GM19452 (cell line): ENCODE measurements around the gene UBE2D2.
A peak's percentile ranks its signal among the peaks of the same experiment; 100 is the strongest.
"Not testable (repeated sequence)": the region's sequence is repeated elsewhere in the genome, so short reads cannot be mapped to it uniquely, and the experiment has no call there.

Experiments used
- ATAC-seq: cut with Tn5 transposase; IDR thresholded peaks from one replicate; pipeline ENCODE4 v1.9.1; 2021; ENCODE audit not compliant: unreplicated experiment

The UBE2D2 gene

DNA sequence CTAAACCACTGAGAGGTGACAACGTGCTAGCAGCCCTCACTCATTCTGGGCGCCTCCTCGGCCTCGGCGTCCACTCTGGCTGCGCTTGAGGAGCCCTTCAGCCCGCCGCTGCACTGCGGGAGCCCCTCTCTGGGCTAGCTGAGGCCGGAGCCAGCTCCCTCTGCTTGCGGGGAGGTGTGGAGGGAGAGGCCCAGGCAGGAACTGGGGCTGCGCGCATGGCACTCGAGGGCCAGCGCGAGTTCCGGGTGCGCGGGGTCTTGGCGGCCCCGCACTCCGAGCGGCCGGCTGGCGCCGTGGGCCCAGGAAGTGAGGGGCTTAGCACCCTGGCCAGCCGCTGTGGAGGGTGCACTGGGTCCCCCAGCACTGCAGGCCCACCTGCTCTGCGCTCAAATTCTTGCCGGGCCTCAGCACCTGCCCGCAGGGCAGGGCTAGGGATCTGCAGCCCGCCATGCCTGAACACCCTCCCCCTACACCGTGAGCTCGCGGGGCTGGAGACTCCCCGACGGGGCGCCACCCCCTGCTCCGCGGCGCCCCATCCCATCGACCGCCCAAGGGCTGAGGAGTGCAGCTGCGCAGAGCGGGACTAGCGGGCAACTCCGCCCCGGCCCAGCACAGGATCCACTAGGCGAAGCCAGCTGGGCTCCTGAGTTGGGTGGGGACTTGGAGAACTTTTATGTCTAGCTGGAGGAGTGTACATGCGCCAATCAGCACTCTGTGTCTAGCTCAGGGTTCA is 11.8 kb upstream of the UBE2D2 start:
- no peak for ATAC-seq

DNA sequence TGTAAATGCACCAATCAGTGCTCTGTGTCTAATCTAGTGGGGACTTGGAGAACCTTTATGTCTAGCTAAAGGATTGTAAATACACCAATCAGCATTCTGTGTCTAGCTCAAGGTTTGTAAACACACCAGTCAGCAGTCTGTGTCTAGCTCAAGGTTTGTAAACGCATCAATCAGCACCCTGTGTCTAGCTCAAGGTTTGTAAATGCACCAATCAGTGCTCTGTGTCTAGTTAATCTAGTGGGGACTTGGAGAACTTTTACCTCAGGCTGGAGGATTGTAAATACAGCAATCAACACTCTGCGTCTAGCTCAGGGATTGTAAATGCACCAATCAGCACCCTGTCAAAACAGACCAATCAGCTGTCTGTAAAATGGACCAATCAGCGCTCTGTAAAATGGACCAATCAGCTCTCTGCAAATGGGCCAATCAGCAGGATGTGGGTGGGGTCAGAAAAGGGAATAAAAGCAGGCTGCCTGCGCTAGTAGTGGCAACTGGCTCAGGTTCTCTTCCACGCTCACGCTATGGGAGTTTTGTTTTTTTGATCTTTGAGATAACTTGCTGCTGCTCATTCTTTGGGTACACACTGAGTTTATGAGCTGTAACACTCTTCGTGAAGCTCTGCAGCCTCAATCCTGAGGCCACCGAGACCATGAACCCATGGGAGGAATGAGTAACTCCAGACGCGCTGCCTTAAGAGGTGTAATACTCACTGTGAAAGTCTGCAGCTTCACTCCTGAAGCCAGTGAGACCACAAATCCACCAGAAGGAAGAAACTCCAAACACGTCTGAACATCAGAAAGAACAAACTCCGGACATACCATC is 10.9 kb upstream of the UBE2D2 start:
- not testable (repeated sequence) for ATAC-seq

- ATAC-seq: no peak
Observed at GRCh38 chr5:139551191-139551889, 9.8 kb upstream of the UBE2D2 start.

GRCh38 chr5:139552893-139553575 is 8.1 kb upstream of the UBE2D2 start:
- no peak for ATAC-seq

DNA sequence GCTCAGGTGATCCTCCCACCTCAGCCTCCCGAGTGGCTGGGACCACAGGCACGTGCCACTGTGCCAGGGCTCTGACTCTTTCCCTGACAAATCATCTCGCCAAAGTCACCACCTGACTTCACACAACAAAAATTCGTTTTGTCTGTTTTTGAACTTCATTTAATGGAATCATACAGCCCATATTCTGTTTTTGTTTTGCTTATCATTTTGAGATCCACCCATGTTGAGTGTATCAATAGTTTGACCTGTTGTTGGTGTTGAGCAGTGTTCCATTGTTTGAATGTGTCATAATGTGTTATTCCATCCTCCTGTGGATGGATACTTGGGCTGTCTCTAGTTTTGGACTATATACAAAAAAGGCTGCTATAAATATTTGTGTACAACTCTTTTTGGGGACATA is 6.9 kb upstream of the UBE2D2 start:
- no peak for ATAC-seq

GRCh38 chr5:139557811-139558210 is 3.3 kb upstream of the UBE2D2 start:
- no peak for ATAC-seq

GRCh38 chr5:139561655-139562451 is 714 bp downstream of the UBE2D2 start:
- ATAC-seq: peak; percentile 20

- ATAC-seq: no peak
Observed at GRCh38 chr5:139562847-139563246, 1.7 kb downstream of the UBE2D2 start.

- ATAC-seq: peak; percentile 32
Observed at GRCh38 chr5:139565411-139566305, 4.5 kb downstream of the UBE2D2 start.

DNA sequence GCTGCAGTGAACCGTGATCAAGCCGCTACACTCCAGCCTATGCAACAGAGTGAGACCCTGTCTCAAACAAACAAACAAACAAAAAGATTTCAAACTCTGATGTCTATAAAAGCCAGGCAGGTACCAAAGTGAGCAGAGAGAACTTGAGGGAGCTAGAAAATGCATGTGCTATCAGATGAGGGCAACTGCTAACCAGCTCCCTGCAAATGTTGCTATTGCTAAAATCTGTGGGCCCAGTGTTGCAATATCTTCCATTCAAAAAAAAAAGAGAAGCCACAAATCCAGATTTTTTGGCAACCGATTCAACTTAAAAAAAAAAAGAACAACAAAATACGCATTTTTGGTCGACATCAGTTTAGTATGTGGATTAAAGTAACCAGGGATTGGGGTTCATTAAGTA is 5.5 kb downstream of the UBE2D2 start:
- ATAC-seq: no peak

DNA sequence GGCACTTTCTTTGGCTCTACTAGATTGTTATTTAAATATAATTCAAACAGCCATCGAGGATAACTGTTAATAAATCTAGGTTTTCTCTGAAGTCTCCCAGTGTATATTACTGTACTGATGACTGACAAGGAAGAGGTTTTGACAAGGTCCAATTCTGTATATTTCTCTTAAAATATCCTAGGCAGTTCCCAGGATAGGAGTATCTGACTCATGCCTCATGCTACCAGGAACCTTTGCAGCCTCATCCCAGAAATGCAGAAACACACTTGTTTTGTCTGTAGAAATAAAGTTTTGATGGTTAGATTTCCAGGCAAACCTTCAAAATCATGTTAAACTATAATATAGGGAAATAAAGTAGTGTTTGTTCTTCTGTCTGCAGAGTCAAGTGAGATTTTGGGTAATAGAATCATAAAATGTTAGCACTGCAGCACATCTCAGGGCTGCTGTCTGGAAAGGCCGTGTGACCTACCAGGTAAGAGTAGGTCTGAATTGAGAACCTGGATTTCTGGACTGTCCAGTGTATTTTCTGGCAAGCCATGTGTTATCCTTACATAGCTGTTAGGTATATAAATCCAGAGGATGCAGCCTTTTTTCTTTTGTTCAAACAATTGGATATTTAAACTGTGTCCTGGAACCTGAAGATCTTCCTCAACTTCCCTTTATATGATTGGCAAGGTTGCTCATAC is 8.3 kb downstream of the UBE2D2 start:
- ATAC-seq: no peak

DNA sequence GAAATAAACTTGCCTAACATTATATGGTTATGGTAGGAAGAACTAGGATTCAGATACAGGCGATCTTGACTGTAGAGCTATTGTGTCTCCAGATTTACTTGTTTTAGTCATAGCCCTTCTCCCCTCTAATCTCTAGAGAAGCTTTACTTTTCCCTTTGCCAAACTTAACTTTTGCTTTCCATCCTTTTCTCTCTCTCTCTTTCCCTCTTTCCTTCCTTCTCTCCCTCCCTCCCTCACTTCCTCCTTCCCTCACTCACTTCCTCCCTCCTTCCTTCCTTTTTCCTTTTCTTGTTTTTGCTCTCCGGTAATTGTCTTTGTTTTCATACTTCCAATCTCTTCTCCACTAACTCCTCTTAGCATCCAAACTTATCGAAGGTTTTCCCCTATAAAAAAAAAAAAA is 10.4 kb downstream of the UBE2D2 start:
- no peak for ATAC-seq

DNA sequence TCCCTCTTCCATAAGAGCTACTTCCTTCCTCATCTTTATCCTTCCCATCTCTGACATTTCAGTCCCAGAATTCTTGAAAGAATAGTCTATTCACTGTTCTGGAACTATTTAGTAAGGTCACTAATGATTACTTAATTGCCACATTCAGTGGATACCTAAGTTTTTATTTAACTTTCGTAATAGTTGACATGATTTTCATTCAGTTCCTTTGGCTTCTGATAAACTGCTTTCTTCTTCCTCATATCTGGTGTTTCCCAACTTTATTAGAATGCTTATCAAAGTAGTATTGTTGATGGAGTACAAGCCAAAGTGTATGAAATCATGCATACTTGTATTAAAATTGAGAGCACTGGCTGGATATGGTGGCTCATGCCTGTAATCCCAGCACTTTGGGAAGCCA is 10.8 kb downstream of the UBE2D2 start:
- ATAC-seq: no peak

DNA sequence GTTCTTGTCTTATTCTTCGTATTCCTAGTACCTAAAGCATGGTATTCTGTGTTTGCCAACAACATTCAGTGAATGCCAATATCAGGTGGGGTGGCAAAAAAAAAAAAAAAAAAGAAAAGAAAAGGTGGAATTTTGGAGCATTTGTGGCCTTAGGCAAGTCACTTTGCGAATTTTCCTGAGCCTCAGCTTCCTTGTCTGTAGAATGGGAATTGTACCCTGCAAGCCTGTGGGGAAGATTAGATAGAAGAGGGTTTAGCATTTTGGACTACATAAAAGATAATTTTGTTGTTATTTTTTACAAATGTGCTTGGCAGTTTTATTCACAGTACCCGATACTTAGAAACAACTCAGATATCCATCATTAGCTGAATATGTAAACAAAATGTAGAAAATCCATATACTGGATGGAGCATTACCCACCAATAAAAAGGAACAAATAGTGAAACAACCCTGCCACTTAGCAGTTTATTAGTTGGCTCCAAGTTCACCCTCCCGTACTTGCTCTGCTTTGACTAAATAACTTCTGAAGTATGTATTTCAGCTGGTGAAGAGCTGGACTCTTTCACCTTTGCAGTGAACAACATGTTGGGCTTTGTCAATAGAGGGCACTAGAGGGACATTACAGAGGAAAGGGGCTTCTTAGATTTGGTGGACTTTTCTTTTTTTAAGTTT is 13.6 kb downstream of the UBE2D2 start:
- ATAC-seq: no peak

DNA sequence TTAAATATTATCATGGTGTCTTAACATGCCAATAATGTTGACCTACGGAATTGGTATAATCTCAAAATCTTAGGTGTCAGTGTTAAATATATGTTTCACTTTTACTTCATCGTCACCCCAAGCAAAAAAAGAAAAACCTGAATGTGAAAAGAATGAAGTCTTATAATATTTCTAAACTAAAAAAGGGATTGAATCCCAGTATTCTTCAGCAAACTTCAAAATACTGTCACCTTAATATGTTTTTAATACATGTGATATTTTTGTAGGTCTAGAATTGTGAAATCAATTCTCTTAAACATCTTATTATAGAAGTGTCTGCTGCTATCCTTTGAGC is 14.1 kb downstream of the UBE2D2 start:
- ATAC-seq: no peak

GRCh38 chr5:139575751-139576150 is 14.6 kb downstream of the UBE2D2 start:
- no peak for ATAC-seq

GRCh38 chr5:139577689-139578290 is 16.7 kb downstream of the UBE2D2 start:
- ATAC-seq: no peak

DNA sequence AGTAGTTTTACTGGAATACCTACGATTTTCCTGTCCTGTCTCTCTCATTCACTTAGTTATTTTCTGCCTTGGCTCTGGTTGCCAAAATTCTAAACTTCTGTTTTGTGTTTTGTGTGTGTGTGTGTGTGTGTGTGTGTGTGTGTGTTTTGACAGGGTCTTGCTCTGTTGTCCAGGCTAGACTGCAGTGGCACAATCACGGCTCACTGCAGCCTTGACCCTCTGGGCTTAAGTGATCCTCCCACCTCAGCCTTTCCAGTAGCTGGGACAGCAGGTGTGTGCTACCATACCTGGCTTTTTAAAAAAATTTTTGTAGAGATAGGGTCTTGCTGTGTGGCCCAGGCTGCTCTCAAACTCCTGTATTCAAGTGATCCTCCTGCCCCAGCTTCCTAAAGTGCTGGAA is 17.2 kb downstream of the UBE2D2 start:
- ATAC-seq: no peak
